WERI-Rb-1 (cell line): Measurements from ENCODE around the gene CRYGN.

Experiments
- DNase-seq: peaks from one replicate; pipeline ENCODE4 v3.0.0-alpha.2; 2020
- H3K27ac ChIP-seq: fragments of 250-450 bp; sonication (Bioruptor Pico); 2 replicates; pipeline ENCODE4 v1.5.1; 2020; ENCODE audit warnings: mild to moderate bottlenecking, moderate library complexity
- H3K27me3 ChIP-seq: fragments of 250-450 bp; sonication (Bioruptor Pico); 2 replicates; pipeline ENCODE4 v1.5.1; 2021; ENCODE audit warnings: mild to moderate bottlenecking, low read depth, moderate library complexity; ENCODE audit not compliant: insufficient read depth, severe bottlenecking
- H3K36me3 ChIP-seq: fragments of 250-450 bp; sonication (Bioruptor Pico); 2 replicates; pipeline ENCODE4 v1.5.1; 2020; ENCODE audit warnings: mild to moderate bottlenecking, moderate library complexity
- H3K4me3 ChIP-seq: 2 replicates; pipeline ENCODE4 v1.5.1; 2011; ENCODE audit warnings: low read depth, mild to moderate bottlenecking, control low read depth, low read length
- H3K9me3 ChIP-seq: fragments of 250-450 bp; sonication (Bioruptor Pico); 2 replicates; pipeline ENCODE4 v1.5.1; 2021; ENCODE audit warnings: mild to moderate bottlenecking, moderate library complexity; ENCODE audit not compliant: severe bottlenecking
- CTCF ChIP-seq: IDR thresholded peaks from 2 replicates; pipeline ENCODE4 v1.5.1; 2011; ENCODE audit warnings: low read depth, mild to moderate bottlenecking, control low read depth, inconsistent platforms, low read length

Gene CRYGN

GRCh38 chr7:151403764-151404163 lies 36.2 kb downstream of the CRYGN start:
- Histone ChIP-seq H3K9me3 (no peaks in the 10 kb centered on the region), H3K4me3 (no peak overlapping the region), H3K36me3 (no peaks in the 10 kb centered on the region), H3K27ac (no peak overlapping the region), H3K27me3 (peaks cover 3% of the 10 kb centered on the region)
- no peak for TF ChIP-seq CTCF
- DNase-seq: no peak

GRCh38 chr7:151402029-151402835 lies 37.7 kb downstream of the CRYGN start:
- no peak for DNase-seq
- H3K27ac ChIP-seq: no peak overlapping the region
- peak; percentile 10; the same call in 1 of the 2 replicates for TF ChIP-seq CTCF
- H3K4me3 ChIP-seq: no peak overlapping the region
- no peaks in the 10 kb centered on the region for H3K36me3 ChIP-seq
- no peaks in the 10 kb centered on the region for H3K9me3 ChIP-seq
- H3K27me3 ChIP-seq: no peaks in the 10 kb centered on the region

DNA sequence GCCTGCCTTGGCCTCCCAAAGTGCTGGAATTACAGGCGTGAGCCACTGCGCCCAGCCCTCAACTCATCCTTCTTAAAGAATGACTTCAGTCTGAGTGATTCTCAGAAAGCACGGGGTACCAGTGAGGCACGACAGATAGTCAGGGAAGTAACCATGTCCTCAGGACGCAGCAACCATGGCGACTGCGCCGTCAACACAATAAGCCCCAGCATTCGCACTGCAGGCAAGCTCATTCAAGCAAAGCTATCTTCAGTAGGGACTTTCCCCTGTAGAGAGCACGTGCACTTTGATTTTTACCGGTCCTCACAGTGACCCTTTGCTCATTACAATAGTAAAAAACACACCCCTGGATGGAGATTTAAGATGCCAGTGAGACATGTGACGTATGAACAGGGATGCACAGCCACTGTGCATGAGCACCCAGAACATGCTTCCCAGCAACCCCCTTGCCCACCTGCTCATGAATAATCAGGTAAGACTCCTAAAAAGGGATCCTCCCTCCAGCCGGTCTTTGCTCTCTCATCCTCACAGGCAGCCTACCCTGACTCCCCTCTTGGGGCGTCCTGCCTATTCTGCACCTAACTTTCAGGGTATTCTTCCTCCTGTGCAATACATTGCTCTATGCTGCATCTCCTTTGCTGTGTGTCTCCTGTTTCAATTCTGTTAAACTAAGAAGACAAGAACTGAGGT lies 39.2 kb downstream of the CRYGN start:
- H3K27ac ChIP-seq: no peak overlapping the region
- no peak for TF ChIP-seq CTCF
- DNase-seq: no peak

DNA sequence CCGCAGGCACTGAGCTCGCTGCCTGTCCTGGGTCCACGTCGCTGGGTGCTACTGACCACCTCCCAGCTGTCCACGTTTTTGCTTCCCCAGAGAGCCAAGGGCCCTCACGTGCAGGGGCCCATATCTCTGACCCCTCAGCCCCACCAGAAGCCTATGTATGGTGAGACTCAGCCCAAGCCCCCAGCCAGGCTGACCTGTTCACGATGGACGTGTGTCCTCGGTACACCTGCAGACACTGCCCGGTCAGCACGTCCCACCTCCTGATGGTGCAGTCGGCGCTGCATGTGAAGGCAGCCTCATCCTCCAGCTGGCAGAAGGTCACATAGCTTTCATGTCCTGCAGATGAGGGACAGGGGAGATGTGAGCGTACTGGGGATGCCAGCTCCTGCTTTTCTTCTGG lies 40.0 kb downstream of the CRYGN start:
- no peaks in the 10 kb centered on the region for H3K27me3 ChIP-seq
- H3K27ac ChIP-seq: no peak overlapping the region
- H3K36me3 ChIP-seq: no peaks in the 10 kb centered on the region
- H3K4me3 ChIP-seq: no peak overlapping the region
- no peaks in the 10 kb centered on the region for H3K9me3 ChIP-seq
- TF ChIP-seq CTCF: no peak
- no peak for DNase-seq

More for the DNA sequence above, 39.2 kb downstream of the CRYGN start:
- Histone ChIP-seq H3K4me3 (no peak overlapping the region), H3K27me3 (no peaks in the 10 kb centered on the region), H3K9me3 (no peaks in the 10 kb centered on the region), H3K36me3 (no peaks in the 10 kb centered on the region)

DNA sequence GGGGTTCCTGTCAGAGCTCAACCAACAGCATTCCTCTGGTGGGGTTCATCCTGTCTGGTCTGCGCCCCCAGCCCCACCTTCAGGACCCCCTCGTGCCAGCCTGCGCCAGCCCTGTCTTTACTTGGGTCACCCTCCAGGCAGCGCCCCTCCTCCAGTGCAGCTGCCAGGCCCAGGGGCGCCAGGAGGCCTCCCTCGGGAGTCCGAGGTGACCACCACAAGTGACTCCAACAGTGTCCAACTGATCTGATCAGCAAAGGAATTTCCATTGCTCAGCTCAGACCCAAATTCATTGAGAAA lies 40.7 kb downstream of the CRYGN start:
- Histone ChIP-seq H3K27ac (no peak overlapping the region), H3K9me3 (no peaks in the 10 kb centered on the region), H3K4me3 (no peak overlapping the region), H3K27me3 (no peaks in the 10 kb centered on the region), H3K36me3 (no peaks in the 10 kb centered on the region)
- no peak for TF ChIP-seq CTCF
- DNase-seq: no peak
